GM12878 (cell line): ENCODE results near the gene SPATA31D1. TPM values are rescaled to one million over a fixed set of nuclear protein-coding genes. Genes with fewer than 3 reads are reported as not detected.

Experiments used
- ATAC-seq: fragments of 200-7000 bp; cut with Tn5 transposase; 3 replicates; pipeline ENCODE4 v1.9.1; 2020; ENCODE audit warnings: mild to moderate bottlenecking, moderate library complexity
- BruUV-seq: library from RNA; stranded (reverse); fragments of 400-500 nt; replicated peaks from 2 replicates; lab custom pipeline; 2021; lab: Mats Ljungman, UMichigan
- CTCF ChIA-PET: fragments of 300-600 bp; sonication (Branson Sonifier 250); formaldehyde crosslinking; extraction: SDS; loops from one replicate; lab custom pipeline; 2021; ENCODE audit warnings: inconsistent platforms; lab: Yijun Ruan, JAX
- POLR2A ChIA-PET: fragments of 350-600 bp; formaldehyde crosslinking; extraction: SDS; loops from one replicate; lab custom pipeline; 2021; ENCODE audit warnings: inconsistent platforms; lab: Charles Lee
- RAD21 ChIA-PET: fragments of 300-600 bp; sonication (Branson Sonifier 250); formaldehyde crosslinking; loops from one replicate; lab custom pipeline; 2023; ENCODE audit warnings: antibody characterized with exemption; ENCODE audit not compliant: unreplicated experiment; lab: Charles Lee
- SMC1A ChIA-PET: fragments of 300-600 bp; sonication (Branson Sonifier 250); formaldehyde crosslinking; loops from one replicate; lab custom pipeline; 2023; ENCODE audit not compliant: unreplicated experiment, uncharacterized antibody; lab: Charles Lee
- DNase-seq: peaks from one replicate; pipeline ENCODE4 v3.0.0-alpha.2; 2011; ENCODE audit warnings: low read depth, low spot score
- FAIRE-seq: peaks from 3 replicates; lab custom pipeline; 2011; peaks lifted over from hg19 to GRCh38; lab: Jason Lieb, UNC
- H2AFZ ChIP-seq: 2 replicates; pipeline ENCODE4 v1.6.0; 2011; ENCODE audit warnings: low read depth, low read length, control low read depth; ENCODE audit not compliant: control insufficient read depth
- H3K27ac ChIP-seq: 2 replicates; pipeline ENCODE4 v1.5.1; 2011; ENCODE audit warnings: control low read depth; ENCODE audit not compliant: control insufficient read depth, insufficient read depth
- H3K27me3 ChIP-seq, 2 experiments: replicated peaks in 1 of 2; 2 replicates each; pipeline versions ENCODE4 v1.6.0 to v1.6.1; 2011; ENCODE audit warnings: low read length in 1 of 2; ENCODE audit not compliant: control insufficient read depth in 2 of 2, insufficient read depth in 2 of 2
- H3K36me3 ChIP-seq, 2 experiments: 2 replicates each; pipeline ENCODE4 v1.5.1; 2011; ENCODE audit warnings: low read length in 1 of 2; ENCODE audit not compliant: control insufficient read depth in 2 of 2, insufficient read depth in 2 of 2
- H3K4me1 ChIP-seq: 2 replicates; pipeline ENCODE4 v1.6.1; 2011; ENCODE audit warnings: mild to moderate bottlenecking, low read length, moderate library complexity, mixed read lengths; ENCODE audit not compliant: control insufficient read depth, insufficient read depth
- H3K4me2 ChIP-seq: 2 replicates; pipeline ENCODE4 v1.6.0; 2011; ENCODE audit warnings: control low read depth; ENCODE audit not compliant: control insufficient read depth, insufficient read depth
- H3K4me3 ChIP-seq: fragments of 200-600 bp; sonication (generic); 2 replicates; pipeline ENCODE4 v1.5.1; 2016
- H3K79me2 ChIP-seq: 2 replicates; pipeline ENCODE4 v1.6.0; 2011; ENCODE audit warnings: low read length; ENCODE audit not compliant: control insufficient read depth, insufficient read depth
- H3K9ac ChIP-seq: 2 replicates; pipeline ENCODE4 v1.8.0; 2011; ENCODE audit warnings: low read length, control low read depth, mixed read lengths; ENCODE audit not compliant: control insufficient read depth, insufficient read depth
- H3K9me3 ChIP-seq: replicated peaks from 3 replicates; pipeline ENCODE4 v1.5.1; 2011; ENCODE audit warnings: mild to moderate bottlenecking, low read length; ENCODE audit not compliant: control insufficient read depth, insufficient read depth
- H4K20me1 ChIP-seq: 2 replicates; pipeline ENCODE4 v1.6.0; 2011; ENCODE audit not compliant: control insufficient read depth, insufficient read depth
- CBX5 ChIP-seq: sonication (generic); IDR thresholded peaks from 2 replicates; pipeline ENCODE4 v1.6.1; 2016; ENCODE audit warnings: low read depth, moderate library complexity, mild to moderate bottlenecking, inconsistent platforms
- CHD4 ChIP-seq: fragments of 200-600 bp; sonication (generic); IDR thresholded peaks from 2 replicates; pipeline ENCODE4 v1.6.1; 2016; ENCODE audit warnings: mild to moderate bottlenecking
- EED ChIP-seq: sonication (generic); IDR thresholded peaks from 2 replicates; pipeline ENCODE4 v1.6.1; 2016; ENCODE audit warnings: antibody characterized with exemption, low read depth
- ETV6 ChIP-seq, 2 experiments: fragments of 450-650 bp in 1 of 2; IDR thresholded peaks in 1 of 2; conservative IDR thresholded peaks in 1 of 2; 2 replicates each; pipeline ENCODE4 v1.6.1; 2014; ENCODE audit warnings: antibody characterized with exemption in 1 of 2, borderline replicate concordance in 1 of 2, low read depth in 1 of 2, mild to moderate bottlenecking in 1 of 2, moderate library complexity in 1 of 2
- IKZF2 ChIP-seq, 2 experiments: fragments of 450-650 bp; IDR thresholded peaks; 2 replicates each; pipeline ENCODE4 v1.6.1; 2017; ENCODE audit warnings: mild to moderate bottlenecking in 2 of 2, moderate library complexity in 2 of 2
- KDM1A ChIP-seq: fragments of 200-600 bp; sonication (generic); IDR thresholded peaks from 2 replicates; pipeline ENCODE4 v1.6.1; 2016; ENCODE audit warnings: borderline replicate concordance
- MTA3 ChIP-seq: IDR thresholded peaks from 2 replicates; pipeline ENCODE4 v1.6.1; 2012; ENCODE audit warnings: low read length, inconsistent platforms, borderline replicate concordance
- NRF1 ChIP-seq: conservative IDR thresholded peaks from 2 replicates; pipeline ENCODE4 v1.6.1; 2011; ENCODE audit warnings: mild to moderate bottlenecking, low read depth, low read length, improper control_type of control experiment
- POU2F2 ChIP-seq: IDR thresholded peaks from 3 replicates; pipeline ENCODE4 v1.6.1; 2011; ENCODE audit warnings: low read depth, mild to moderate bottlenecking, low read length, borderline replicate concordance
- RAD51 ChIP-seq: fragments of 450-650 bp; IDR thresholded peaks from 2 replicates; pipeline ENCODE4 v1.6.1; 2016; ENCODE audit warnings: moderate library complexity, mild to moderate bottlenecking, inconsistent platforms
- RELA ChIP-seq: fragments of 450-650 bp; IDR thresholded peaks from 2 replicates; pipeline ENCODE4 v1.8.0; 2014; ENCODE audit warnings: borderline replicate concordance; ENCODE audit not compliant: partially characterized antibody
- SIN3A ChIP-seq: IDR thresholded peaks from 2 replicates; pipeline ENCODE4 v1.6.1; 2012; ENCODE audit warnings: low read depth, low read length, improper control_type of control experiment
- SMARCA5 ChIP-seq: fragments of 450-650 bp; IDR thresholded peaks from 2 replicates; pipeline ENCODE4 v1.6.1; 2017; ENCODE audit warnings: mild to moderate bottlenecking
- TCF7 ChIP-seq: IDR thresholded peaks from 2 replicates; pipeline ENCODE4 v1.6.1; 2014; ENCODE audit warnings: antibody characterized with exemption, borderline replicate concordance
- ZBED1 ChIP-seq: IDR thresholded peaks from 2 replicates; pipeline ENCODE4 v1.6.1; 2016; ENCODE audit warnings: borderline replicate concordance
- ZNF622 ChIP-seq: fragments of 450-650 bp; IDR thresholded peaks from 2 replicates; pipeline ENCODE4 v1.6.1; 2017; ENCODE audit warnings: mild to moderate bottlenecking, inconsistent platforms
- WGBS: methylation state at CpG from one replicate; pipeline ENCODE4 v1.1.6; 2016; ENCODE audit warnings: low lambda C conversion rate; ENCODE audit not compliant: insufficient replicate concordance, insufficient coverage; ENCODE audit errors: missing lambda C conversion rate; 5-methylcytosine and 5-hydroxymethylcytosine counted together
- in situ Hi-C: fragments of 300-500 bp; cut with MboI; formaldehyde crosslinking; loops from 9 replicates; pipeline ENCODE4 v1.14.3; 2018; ENCODE audit warnings: mixed read lengths
- intact Hi-C: fragments of 100-400 bp; cut with micrococcal nuclease; formaldehyde crosslinking; loops from one replicate; pipeline ENCODE4 v1.14.2; 2022; ENCODE audit not compliant: unreplicated experiment
- polyA plus RNA-seq, 11 experiments: library from polyadenylated mRNA; depleted of rRNA in 4 of 11; unstranded in 6 of 11; stranded (reverse) in 5 of 11; fragments of >200 nt; fragmentation: Nextera tagmentation in 4 of 11; fragmentation: Illumina TruSeq in 1 of 11; extraction: Ambion mirVana in 4 of 11; extraction: Trizol in 1 of 11; gene quantifications; 1 replicate in 1 of 11; 2 replicates in 10 of 11; pipeline versions ENCODE4 v1.2.1 to v1.2.3, GENCODE V29; 2011 to 2016; ENCODE audit warnings: inconsistent platforms in 2 of 11, missing spikeins in 2 of 11, low read depth in 1 of 11
- total RNA-seq, 4 experiments: library from RNA; depleted of rRNA in 3 of 4; stranded (reverse); fragments of >200 nt in 3 of 4; fragmentation: Illumina TruSeq in 1 of 4; extraction: Trizol in 1 of 4; gene quantifications; 2 replicates each; pipeline versions ENCODE4 v1.2.1 to v1.2.3, GENCODE V29; 2013 to 2021
- TF ChIP-seq, protein P1 (sequence below): fragments of 450-650 bp; conservative IDR thresholded peaks from 2 replicates; pipeline ENCODE4 v1.6.1; 2017; ENCODE audit warnings: mild to moderate bottlenecking, moderate library complexity
- TF ChIP-seq, protein P2 (sequence below): IDR thresholded peaks from 2 replicates; pipeline ENCODE4 v1.6.1; 2012; ENCODE audit warnings: low read depth, low read length, improper control_type of control experiment
- TF ChIP-seq, protein P3 (sequence below): IDR thresholded peaks from 2 replicates; pipeline ENCODE4 v1.6.1; 2011; ENCODE audit warnings: low read depth, low read length, improper control_type of control experiment, borderline replicate concordance

The SPATA31D1 gene
- total and polyA plus RNA-seq, 10 of the 15 experiments (the other 5 are each of a cell fraction or from before 2014, with no cell fraction given) = 0.01 to 0.45 (median 0.05) TPM; not detected in 4

DNA sequence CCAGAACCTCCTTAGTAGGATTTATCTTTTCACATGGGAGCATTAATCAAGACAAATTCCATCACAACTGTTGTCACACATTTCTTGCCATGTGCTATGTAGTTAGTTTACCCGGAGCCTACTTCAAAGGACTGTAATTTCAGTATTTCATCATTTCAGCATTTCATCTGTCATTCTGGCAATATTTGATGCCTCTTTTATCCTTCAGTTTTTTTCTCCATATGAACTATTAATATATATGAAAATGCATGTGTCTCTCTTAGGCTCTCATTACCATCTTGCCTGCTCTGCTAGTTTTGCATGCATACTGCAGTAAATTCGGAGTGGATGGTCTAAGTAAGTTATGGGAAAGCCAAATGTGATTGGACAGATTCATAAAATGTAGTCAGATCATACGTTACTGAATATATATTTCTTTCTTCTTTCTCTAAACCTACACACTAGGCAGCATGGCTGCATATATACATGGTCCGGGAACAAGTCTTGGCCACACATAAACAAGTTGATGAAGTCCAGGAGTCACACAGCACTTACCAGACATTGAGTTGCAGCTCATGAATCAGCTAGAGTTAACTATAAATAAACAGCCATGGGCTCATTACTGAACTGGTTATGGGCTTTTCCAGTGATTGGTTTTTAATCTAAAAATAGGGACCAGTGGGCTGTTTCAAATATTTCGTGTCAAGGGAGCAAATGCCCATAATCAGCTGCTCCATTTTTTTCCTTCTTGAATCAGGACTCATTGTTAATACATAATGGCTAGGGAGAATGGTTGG is 46.6 kb downstream of the SPATA31D1 start (continued):
- TF ChIP-seq, protein P1, sequence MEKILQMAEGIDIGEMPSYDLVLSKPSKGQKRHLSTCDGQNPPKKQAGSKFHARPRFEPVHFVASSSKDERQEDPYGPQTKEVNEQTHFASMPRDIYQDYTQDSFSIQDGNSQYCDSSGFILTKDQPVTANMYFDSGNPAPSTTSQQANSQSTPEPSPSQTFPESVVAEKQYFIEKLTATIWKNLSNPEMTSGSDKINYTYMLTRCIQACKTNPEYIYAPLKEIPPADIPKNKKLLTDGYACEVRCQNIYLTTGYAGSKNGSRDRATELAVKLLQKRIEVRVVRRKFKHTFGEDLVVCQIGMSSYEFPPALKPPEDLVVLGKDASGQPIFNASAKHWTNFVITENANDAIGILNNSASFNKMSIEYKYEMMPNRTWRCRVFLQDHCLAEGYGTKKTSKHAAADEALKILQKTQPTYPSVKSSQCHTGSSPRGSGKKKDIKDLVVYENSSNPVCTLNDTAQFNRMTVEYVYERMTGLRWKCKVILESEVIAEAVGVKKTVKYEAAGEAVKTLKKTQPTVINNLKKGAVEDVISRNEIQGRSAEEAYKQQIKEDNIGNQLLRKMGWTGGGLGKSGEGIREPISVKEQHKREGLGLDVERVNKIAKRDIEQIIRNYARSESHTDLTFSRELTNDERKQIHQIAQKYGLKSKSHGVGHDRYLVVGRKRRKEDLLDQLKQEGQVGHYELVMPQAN = no peak
- TF ChIP-seq, protein P2, sequence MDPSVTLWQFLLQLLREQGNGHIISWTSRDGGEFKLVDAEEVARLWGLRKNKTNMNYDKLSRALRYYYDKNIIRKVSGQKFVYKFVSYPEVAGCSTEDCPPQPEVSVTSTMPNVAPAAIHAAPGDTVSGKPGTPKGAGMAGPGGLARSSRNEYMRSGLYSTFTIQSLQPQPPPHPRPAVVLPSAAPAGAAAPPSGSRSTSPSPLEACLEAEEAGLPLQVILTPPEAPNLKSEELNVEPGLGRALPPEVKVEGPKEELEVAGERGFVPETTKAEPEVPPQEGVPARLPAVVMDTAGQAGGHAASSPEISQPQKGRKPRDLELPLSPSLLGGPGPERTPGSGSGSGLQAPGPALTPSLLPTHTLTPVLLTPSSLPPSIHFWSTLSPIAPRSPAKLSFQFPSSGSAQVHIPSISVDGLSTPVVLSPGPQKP = no peak
- TF ChIP-seq, all 136 proteins: peak for 0

DNA sequence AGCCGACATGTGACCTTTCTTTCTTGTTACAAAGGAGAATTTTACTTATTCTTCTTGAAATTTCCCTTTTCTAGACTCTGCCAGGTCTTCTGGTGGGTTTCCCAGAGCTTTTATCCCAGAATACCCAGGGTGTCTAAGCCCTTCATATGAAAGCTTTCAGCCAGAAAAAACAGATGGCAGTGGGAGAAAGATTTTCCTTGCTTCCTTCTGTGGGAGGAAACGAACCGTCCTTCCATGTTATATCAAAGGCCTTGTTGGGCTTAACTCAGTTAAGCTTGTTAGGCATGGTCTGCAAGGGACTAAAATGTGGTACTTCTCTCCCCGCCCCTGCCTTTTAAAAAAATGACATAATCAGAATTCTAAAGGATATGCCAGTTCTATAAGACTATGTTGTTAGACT is 47.5 kb downstream of the SPATA31D1 start:
- RAD21 ChIA-PET = no interaction called here
- H3K79me2 ChIP-seq = no peaks in the 10 kb centered on the region
- H3K27me3 ChIP-seq = no peaks in the 10 kb centered on the region
- no peaks in the 10 kb centered on the region for H3K4me1 ChIP-seq
- no peaks in the 10 kb centered on the region for H3K9me3 ChIP-seq
- no peak overlapping the region for H3K27ac ChIP-seq
- CTCF ChIA-PET = no interaction called here
- in situ Hi-C loops = no loop called here
- FAIRE-seq (no peak), DNase-seq (no peak), ATAC-seq (no peak)
- SMC1A ChIA-PET = no interaction called here
- no peaks in the 10 kb centered on the region for H4K20me1 ChIP-seq
- POLR2A ChIA-PET = no interaction called here
- no peak overlapping the region for H2AFZ ChIP-seq
- no peaks in the 10 kb centered on the region for H3K36me3 ChIP-seq
- H3K9ac ChIP-seq = no peak overlapping the region
- WGBS = 12% methylated on average over 4 of the region's 4 CpGs
- H3K4me2 ChIP-seq = no peak overlapping the region
- no TSS peak for BruUV-seq
- H3K4me3 ChIP-seq = no peak overlapping the region
- intact Hi-C loops = no loop called here
- TF ChIP-seq ZBED1 (no peak), TCF7 (no peak), NRF1 (no peak), MTA3 (no peak), CBX5 (no peak), SIN3A (no peak), IKZF2 (IDR thresholded peaks at IDR 0.05) (no peak), RAD51 (no peak), SMARCA5 (no peak), ZNF622 (no peak), CHD4 (no peak), EED (no peak), RELA (no peak), POU2F2 (no peak), ETV6 (conservative IDR thresholded peaks at IDR 0.05 in 1 of 2, IDR thresholded peaks at IDR 0.05 in 1 of 2; ENCODE audit: borderline replicate concordance in 1 of 2, low read depth in 1 of 2) (no peak), KDM1A (no peak)
- TF ChIP-seq, protein P3, sequence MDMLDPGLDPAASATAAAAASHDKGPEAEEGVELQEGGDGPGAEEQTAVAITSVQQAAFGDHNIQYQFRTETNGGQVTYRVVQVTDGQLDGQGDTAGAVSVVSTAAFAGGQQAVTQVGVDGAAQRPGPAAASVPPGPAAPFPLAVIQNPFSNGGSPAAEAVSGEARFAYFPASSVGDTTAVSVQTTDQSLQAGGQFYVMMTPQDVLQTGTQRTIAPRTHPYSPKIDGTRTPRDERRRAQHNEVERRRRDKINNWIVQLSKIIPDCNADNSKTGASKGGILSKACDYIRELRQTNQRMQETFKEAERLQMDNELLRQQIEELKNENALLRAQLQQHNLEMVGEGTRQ = no peak
